Measurements from ENCODE around the gene NCAN. TPM values are rescaled to one million over a fixed set of nuclear protein-coding genes. Genes with fewer than 3 reads are reported as not detected.

The NCAN gene
- total and polyA plus RNA-seq, 4 donors: 0.06 TPM; not detected in 3

GRCh38 chr19:19259741-19260140 lies 48.0 kb downstream of the NCAN start:
- WGBS: 88% methylated on average over 2 of the region's 2 CpGs
- no peak overlapping the region for H3K9ac ChIP-seq (ENCODE audit: low read depth in 1 of 2, low read length in 2 of 2)
- DNase-seq (ENCODE audit: low spot score): no peak
- TF ChIP-seq, protein P1, sequence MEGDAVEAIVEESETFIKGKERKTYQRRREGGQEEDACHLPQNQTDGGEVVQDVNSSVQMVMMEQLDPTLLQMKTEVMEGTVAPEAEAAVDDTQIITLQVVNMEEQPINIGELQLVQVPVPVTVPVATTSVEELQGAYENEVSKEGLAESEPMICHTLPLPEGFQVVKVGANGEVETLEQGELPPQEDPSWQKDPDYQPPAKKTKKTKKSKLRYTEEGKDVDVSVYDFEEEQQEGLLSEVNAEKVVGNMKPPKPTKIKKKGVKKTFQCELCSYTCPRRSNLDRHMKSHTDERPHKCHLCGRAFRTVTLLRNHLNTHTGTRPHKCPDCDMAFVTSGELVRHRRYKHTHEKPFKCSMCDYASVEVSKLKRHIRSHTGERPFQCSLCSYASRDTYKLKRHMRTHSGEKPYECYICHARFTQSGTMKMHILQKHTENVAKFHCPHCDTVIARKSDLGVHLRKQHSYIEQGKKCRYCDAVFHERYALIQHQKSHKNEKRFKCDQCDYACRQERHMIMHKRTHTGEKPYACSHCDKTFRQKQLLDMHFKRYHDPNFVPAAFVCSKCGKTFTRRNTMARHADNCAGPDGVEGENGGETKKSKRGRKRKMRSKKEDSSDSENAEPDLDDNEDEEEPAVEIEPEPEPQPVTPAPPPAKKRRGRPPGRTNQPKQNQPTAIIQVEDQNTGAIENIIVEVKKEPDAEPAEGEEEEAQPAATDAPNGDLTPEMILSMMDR (IDR thresholded peaks at IDR 0.05; ENCODE audit: low read depth, low read length, missing input control): no peak
- TF ChIP-seq YY1 (IDR thresholded peaks at IDR 0.05) (no peak), SP1 (IDR thresholded peaks at IDR 0.05) (no peak)
- no peak overlapping the region for H3K27ac ChIP-seq (ENCODE audit: low read depth in 1 of 2, low read length in 2 of 2)
- H3K27me3 ChIP-seq (ENCODE audit: control insufficient read depth in 4 of 4, insufficient read depth in 4 of 4, low read length in 3 of 4): no peaks in the 10 kb centered on the region
- H3K9me3 ChIP-seq (ENCODE audit: control insufficient read depth in 4 of 4, low read length in 3 of 4): no peaks in the 10 kb centered on the region
- H3K36me3 ChIP-seq (ENCODE audit: control insufficient read depth in 4 of 4, insufficient read depth in 3 of 4, low read depth in 1 of 4, low read length in 3 of 4): peaks cover 0 to 5% (median 0%) of the 10 kb centered on the region in 4 donors
- H3K4me3 ChIP-seq (ENCODE audit: low read depth in 1 of 3, low read length in 3 of 3): no peak overlapping the region
- H3K4me1 ChIP-seq (ENCODE audit: control insufficient read depth in 4 of 4, insufficient read depth in 4 of 4, low read length in 3 of 4): no peaks in the 10 kb centered on the region

DNA sequence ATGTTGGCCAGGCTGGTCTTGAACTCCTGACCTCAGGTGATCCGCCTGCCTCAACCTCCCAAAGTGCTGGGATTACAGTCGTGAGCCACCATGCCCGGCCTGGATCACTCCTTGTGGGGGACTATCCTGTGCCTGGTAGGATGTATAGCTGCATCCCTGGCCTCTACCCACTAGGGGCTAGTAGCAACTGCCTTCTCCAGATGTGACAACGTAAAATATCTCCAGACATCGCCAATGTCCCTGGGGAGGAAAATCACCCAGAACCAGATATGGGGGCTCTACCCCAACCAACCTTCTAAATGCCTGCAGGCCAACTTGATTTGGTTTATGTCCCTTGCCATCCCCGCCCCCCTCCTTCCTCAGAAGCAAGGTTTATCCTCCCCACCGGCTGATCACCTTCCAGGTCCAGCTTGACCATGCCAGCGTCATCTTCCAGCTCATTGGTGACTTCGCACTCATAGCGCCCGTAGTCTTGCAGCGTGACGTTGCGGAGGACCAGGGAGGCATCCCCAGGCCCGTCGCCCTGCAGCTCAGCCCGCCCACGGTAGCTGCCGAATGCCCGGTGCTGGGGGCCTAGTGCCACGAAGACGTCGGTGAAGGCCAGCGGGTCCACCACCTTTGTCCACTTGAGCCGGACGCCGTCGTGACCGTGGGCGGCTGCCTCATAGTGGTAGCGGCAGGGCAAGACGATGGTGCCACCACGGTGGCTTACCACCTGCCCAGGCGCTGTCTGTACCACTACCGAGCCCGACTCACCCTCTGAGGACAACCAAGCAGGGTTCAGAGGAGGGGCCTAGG lies 48.9 kb downstream of the NCAN start:
- H3K9ac ChIP-seq (ENCODE audit: low read depth in 1 of 2, low read length in 2 of 2): no peak overlapping the region
- WGBS: 70% methylated on average over 36 of the region's 36 CpGs
- H3K4me1 ChIP-seq (ENCODE audit: control insufficient read depth in 4 of 4, insufficient read depth in 4 of 4, low read length in 3 of 4): no peaks in the 10 kb centered on the region
- H3K27ac ChIP-seq (ENCODE audit: low read depth in 1 of 2, low read length in 2 of 2): no peak overlapping the region
- H3K36me3 ChIP-seq (ENCODE audit: control insufficient read depth in 4 of 4, insufficient read depth in 3 of 4, low read depth in 1 of 4, low read length in 3 of 4): peaks cover 0 to 5% (median 0%) of the 10 kb centered on the region in 4 donors
- H3K27me3 ChIP-seq (ENCODE audit: control insufficient read depth in 4 of 4, insufficient read depth in 4 of 4, low read length in 3 of 4): no peaks in the 10 kb centered on the region
- H3K9me3 ChIP-seq (ENCODE audit: control insufficient read depth in 4 of 4, low read length in 3 of 4): no peaks in the 10 kb centered on the region
- no peak overlapping the region for H3K4me3 ChIP-seq (ENCODE audit: low read depth in 1 of 3, low read length in 3 of 3)
- TF ChIP-seq GABPA (IDR thresholded peaks at IDR 0.05 in 1 of 2, conservative IDR thresholded peaks at IDR 0.05 in 1 of 2) (no peak), HNF4A (conservative IDR thresholded peaks at IDR 0.05) (no peak), RAD21 (IDR thresholded peaks at IDR 0.05) (no peak), REST (IDR thresholded peaks at IDR 0.05) (no peak), MAX (IDR thresholded peaks at IDR 0.05) (no peak), SP1 (IDR thresholded peaks at IDR 0.05) (no peak), FOXA2 (IDR thresholded peaks at IDR 0.05) (no peak), YY1 (IDR thresholded peaks at IDR 0.05) (no peak), ATF3 (IDR thresholded peaks at IDR 0.05) (no peak), JUND (IDR thresholded peaks at IDR 0.05) (no peak), RXRA (IDR thresholded peaks at IDR 0.05) (no peak), HNF4G (IDR thresholded peaks at IDR 0.05) (no peak)
- TF ChIP-seq, protein P1 (IDR thresholded peaks at IDR 0.05; ENCODE audit: low read depth, low read length, missing input control): no peak
- DNase-seq (ENCODE audit: low spot score): no peak

Data from liver (tissue), 9 donors.